Measurements from ENCODE around the gene PLEKHN1.

PLEKHN1 gene

DNA sequence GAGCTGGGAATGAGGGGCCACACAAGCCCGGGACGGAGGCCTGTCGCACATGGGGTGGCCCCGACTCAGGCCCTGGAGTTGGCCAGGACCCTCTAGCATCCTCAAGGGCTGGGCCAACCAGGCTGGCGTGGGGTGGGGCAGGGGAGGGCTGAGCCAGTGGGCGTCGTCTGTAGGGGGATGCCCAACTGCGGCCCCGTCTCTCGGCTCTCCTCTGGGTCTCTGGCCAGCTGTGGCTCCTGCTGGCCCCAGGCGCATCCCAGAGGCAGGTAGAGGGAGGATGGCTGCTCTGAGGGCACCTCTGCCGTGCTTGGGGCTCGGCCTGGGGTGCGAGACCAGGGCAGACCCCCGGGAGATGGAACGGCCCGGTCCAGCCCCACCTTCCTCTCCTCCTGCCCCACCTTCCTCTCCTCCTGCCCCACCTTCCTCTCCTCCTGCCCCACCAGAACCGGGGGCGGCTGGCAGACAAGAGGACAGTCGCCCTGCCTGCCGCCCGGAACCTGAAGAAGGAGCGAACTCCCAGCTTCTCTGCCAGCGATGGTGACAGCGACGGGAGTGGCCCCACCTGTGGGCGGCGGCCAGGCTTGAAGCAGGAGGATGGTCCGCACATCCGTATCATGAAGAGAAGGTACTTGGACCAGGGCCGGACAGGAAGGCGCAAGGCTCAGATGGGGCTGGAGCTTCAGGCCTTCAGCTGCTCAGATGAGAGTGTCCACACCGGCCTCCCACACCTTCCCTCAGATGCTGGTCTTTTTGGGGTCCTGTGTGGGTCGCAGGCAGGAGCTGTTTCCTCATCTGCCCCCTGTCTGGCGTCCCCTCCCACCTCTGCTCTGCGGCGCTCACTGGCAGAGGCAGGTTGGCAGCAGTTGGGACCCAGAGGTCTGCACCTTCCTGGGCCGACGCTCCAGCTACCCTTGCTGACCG lies 36.3 kb upstream of the PLEKHN1 start:
- no peak for DNase-seq (ENCODE audit: low read depth in 3 of 3)

DNA sequence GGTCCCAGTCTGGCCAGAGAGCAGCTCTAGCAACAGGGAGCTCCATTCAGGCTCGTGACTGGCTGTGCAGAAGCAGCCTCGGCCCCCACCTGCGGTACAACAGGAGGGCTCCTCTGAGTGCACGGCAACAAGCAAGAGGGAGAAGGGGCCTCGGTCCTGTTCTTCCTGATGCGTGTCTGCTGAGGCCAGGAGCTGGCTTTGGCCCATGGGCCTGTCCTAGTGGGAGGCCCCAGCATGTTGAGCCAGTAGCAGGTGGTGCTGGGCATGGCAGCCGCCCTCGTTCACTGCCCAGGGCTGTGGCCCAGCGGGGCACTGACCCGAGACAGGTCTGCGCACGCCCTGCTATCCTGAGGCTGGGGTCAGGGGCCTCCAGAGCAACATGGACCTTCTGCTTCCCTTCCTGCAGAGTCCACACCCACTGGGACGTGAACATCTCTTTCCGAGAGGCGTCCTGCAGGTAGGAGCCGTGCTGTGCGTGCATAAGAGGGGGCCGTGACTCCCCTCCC lies 35.6 kb upstream of the PLEKHN1 start:
- no peak for DNase-seq (ENCODE audit: low read depth in 3 of 3)

DNA sequence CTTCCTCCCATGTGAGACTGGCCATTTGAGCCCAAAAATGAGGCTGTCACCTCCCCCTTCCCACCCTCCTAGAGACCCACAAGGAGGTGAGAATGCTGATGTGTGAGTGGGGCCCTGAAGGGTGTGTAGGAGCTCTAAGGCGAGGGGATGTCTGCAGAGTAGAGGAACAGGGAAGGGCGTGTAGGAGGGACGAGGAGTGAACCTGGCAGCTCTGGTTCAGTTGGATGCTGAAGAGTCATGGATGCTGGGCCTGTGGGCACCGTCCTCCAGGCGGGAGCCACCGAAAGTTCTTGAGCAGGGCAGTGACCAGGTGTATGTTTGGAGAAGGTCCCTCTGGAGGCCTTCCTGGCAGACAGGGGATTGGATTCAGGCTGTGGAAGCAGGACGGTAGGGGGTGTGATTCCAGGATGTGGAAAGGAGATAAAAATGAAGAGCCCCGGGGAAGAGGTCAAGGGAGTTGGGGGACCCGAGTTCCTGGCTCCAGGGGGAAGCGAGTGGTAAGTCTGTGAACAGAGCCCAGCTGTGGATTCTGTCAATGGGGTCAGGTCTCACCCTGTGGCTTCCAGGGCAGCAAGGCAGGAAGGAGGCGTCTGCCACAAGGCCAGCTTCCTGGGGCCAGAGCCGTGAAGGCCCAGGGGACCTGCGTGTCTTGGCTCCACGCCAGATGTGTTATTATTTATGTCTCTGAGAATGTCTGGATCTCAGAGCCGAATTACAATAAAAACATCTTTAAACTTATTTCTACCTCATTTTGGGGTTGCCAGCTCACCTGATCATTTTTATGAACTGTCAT lies 34.7 kb upstream of the PLEKHN1 start:
- no peak for DNase-seq (ENCODE audit: low read depth in 3 of 3)

GRCh38 chr1:932173-932510 lies 34.1 kb upstream of the PLEKHN1 start:
- DNase-seq (ENCODE audit: low read depth in 3 of 3): no peak

- DNase-seq (ENCODE audit: low read depth in 3 of 3): no peak
These were observed 33.3 kb upstream of the PLEKHN1 start for GRCh38 chr1:932776-933602.

DNA sequence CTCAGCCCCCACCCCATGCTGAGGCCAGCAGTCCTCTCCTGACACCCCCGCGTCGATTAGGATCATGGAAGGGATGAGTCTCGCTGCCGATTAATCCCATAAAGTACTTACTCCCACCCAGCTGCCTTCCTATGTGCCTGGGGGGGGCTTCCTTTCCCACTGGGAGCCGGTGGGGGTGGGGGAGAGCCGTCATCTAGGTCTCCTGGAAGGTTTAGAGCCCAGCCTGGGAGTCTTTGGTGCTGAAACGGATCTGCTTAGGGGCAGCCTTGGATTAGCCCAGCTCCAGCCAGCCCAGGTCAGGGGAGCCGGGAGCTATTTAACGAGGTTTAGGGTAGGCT lies 32.7 kb upstream of the PLEKHN1 start:
- DNase-seq (ENCODE audit: low read depth in 3 of 3): no peak

DNA sequence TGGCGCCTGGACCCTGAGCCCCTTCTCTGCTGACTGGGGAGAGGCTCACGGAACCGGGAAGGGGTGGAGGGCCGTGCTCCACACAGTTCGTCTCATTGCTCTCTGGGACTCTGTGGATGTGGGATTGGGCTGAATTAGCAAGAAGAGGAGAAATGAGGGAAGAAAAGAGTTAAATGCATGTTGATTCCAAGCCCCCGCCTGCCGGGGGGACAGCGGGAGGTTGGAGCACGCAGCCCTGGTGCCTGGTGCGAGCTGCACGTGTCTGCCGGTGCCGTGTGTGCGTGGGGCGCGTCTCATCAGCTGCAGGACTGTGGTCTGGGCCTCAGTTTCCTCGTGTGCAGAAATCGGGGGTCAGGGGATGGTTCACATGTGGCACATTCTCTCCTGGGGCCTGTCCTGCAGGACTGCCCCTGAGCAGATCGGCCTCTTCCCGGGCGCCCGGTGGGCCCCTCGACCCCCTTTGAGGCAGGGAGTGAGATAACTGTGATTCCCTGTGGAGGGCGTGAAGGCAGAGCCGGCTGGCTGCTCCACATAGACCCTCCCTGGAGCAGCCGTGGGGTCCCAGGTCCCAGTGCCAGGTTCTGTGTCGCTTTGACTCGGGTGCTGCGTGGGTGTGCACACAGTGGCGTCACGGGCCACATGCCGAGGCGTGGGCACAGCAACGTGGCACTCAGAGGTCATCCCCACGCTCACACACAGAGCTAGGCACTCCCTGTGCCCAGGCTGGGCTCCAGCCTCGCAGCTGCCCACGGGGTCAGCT lies 31.1 kb upstream of the PLEKHN1 start:
- no peak for DNase-seq (ENCODE audit: low read depth in 3 of 3)

DNA sequence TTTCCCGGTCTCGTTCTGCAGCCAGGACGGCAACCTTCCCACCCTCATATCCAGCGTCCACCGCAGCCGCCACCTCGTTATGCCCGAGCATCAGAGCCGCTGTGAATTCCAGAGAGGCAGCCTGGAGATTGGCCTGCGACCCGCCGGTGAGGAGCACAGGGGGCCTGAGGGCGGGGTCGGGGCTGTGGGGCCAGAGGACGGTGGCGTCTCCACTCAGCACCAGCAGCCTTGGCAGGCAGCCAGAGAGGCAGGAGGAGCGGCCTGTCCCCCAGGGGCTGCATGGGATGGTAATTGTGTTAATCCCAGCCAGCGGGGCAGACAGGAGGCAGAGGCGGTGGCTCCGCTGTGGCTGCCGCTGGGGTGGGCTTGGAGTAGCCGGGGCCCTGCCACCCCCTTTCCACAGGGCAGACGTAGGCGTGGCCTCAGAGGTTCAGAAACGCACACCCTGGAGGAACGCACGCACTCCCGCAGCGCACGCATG lies 30.5 kb upstream of the PLEKHN1 start:
- DNase-seq (ENCODE audit: low read depth in 3 of 3): no peak

DNA sequence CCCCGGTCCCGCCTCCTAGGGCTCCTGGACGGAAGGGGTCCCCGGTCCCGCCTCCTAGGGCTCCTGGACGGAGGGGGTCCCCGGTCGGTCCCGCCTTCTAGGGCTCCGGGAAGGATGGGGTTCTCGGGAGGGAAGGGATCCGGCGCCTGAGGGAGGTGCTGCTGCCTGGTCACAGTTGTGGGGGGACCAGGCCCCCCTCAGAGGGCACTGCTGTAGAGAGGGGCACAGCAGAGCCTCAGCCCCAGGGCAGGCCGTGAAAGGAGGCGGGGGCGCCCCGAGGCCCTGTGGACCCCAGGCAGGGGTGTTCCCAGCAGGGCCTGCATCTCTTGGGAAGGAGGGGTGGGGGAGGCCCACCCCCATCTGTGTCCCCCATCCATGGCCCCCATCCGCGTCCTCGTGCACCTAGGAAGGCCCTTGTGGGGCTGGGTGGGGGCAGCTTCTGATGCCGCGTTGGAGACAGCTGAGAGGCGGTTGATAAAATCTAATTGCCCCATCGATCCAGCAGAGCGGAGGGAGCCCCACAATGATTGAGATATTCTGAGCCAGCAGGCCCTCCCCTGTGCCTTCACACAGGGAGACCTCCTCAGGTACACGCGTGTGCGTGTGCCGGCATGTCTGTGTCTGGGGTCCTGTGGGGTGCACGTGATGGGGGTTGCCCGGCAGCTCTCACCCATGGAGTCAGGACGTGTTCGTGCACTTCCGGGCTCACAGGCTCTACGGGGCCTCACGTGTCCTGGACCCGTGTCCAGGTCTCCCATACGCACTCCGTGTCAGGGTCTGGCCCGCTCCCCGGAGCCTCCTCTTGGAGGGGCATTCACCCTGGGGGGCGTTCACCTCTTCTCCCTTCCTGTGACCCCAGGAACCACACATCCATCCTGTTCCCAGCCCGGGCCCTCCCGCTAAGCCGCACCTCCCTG lies 29.7 kb upstream of the PLEKHN1 start:
- no peak for DNase-seq (ENCODE audit: low read depth in 3 of 3)

DNA sequence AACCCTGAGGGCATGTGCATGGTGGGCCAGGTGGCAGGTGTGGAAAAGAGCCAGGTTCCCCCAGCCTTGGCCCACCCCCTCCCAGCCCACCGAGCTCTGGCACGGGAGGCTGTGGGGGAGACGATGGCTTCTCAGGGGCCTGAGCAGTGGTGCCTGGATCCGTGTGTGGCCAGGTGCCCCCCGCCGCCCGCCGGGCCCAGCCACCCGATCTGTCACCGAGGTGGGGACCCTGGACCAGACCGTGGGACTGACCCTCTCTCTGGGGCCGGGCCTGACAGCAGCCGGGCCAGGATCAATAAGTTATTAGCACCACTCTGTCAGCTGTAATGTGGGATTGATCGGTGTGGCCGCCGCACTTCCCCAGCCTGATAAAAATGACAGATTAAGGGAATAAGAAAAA lies 28.8 kb upstream of the PLEKHN1 start:
- DNase-seq (ENCODE audit: low read depth in 3 of 3): no peak

DNA sequence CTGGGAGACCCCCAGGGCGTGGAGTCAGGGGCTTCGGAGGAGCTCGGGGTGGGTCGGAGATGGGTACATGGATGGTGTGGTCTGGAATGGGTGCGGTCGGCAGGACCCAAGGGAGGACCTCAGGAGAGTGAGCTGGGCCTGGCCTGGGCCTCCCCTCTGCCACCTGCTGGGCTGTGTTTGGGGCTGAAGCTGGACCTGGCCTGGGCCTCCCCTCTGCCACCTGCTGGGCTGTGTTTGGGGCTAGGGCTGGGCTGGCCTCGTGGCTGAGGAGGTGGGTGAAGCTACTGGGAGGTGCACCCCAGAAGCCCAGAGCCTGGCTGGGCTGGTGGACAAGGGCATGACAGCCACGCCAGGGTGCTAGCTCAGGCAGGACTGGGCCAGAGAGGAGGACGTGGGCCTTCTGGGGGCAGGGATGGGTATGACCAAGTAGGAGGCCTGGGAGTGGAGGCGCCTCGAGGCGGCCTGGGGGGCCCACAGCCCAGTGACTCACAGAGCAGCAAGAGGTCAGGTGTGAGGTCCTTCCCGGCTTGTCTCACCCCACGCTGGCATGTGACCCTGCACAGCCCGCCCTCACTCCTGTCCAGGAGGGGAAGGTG lies 28.1 kb upstream of the PLEKHN1 start:
- no peak for DNase-seq (ENCODE audit: low read depth in 3 of 3)

DNA sequence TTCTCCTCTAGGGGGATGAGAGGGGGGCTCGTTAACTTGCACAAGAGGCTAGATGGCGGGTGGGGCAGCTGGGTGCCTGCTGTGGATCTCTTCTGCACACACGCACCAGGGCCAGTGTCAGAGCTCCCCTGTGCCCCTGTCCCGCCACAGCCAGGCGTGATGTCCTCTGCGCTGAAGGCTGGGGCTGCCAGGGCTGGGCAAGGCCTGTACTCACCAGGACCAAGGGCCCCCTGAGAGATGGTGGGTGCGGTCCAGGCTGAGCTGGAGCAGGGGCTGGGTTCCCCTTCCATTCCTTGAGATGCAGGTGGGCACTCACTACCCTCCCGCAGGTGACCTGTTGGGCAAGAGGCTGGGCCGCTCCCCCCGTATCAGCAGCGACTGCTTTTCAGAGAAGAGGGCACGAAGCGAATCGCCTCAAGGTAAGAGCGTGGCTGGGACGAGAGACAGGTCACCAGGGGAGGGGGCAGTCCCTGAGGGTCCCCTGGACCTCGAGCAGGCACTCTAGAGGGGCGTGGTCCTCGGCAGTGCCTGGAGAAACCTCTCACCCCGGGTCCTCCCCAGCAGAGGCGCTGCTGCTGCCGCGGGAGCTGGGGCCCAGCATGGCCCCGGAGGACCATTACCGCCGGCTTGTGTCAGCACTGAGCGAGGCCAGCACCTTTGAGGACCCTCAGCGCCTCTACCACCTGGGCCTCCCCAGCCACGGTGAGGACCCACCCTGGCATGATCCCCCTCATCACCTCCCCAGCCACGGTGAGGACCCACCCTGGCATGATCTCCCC lies 27.4 kb upstream of the PLEKHN1 start:
- no peak for DNase-seq (ENCODE audit: low read depth in 3 of 3)

DNA sequence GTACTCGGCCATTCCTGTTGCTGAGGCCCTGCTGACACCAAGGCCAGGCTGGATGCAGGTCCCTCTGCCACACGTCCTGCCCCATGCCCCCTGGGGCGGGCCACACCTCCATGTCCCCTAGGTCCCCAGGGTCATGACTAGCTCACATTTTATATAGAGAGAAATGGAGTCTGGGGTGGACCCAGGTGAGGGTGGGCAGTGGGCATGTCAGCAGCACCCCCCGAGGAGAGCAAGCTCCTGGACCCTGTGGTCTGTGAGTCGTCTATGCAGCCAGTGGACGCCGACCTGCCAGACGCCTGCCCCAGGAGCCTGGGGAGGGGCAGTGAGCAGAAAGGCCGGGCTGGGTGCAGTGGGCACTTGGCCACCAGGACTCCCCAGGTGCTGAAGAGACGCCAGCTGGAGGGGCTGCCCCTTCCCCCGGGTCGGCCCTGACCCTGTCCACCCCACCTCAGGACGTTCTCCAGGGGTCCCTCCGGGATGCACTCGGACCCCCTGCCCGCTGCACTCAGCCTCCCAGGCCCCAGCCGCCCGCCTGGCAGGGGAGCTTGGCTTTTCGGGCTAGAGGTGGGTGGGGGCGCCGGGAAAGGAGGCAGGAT lies 26.7 kb upstream of the PLEKHN1 start:
- DNase-seq (ENCODE audit: low read depth in 3 of 3): no peak

DNA sequence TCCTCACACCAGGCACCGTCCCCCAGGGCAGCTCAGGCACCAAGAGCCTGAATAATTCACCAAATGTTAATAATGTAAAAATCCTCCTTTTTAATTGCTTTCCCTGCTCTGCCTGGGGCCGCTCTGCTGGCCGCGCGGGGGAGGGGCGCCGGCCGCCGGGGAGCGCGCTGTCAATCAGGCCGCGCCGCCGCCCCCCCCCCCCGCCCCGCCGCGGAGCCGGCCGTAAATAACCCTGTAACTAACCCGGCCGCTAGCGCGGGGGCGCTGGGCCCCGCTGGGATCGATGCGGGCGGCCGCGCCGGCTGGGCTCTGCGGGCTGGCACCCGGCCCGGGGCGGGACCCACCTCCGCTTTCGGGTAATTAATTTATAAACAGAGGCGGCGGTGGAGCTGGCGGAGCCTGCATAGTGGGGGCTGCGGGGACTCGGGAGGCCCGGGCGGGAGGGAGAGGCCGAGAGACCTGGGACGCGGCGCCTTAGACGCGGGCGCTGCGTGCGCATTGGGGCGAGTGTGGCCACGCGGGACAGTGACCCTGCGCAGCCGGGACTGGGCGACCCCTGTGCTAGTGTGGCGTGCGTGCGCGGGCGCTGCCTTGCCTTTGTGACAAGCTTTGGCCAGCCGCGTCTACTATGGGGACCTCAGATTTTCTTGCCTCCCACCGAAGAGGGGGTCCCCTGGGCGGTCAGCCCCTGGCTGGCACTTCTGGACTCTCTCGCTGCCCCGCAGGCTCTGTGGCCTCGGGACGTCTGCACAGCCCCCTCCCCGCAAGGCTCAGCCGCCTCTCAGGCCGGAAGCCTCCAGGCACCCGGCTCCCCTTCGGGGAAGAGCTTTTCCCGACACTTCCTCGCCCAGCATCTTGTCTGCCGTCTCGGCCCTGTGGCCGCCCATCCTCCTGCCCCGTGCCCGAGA lies 25.9 kb upstream of the PLEKHN1 start:
- DNase-seq (ENCODE audit: low read depth in 3 of 3): no peak

DNA sequence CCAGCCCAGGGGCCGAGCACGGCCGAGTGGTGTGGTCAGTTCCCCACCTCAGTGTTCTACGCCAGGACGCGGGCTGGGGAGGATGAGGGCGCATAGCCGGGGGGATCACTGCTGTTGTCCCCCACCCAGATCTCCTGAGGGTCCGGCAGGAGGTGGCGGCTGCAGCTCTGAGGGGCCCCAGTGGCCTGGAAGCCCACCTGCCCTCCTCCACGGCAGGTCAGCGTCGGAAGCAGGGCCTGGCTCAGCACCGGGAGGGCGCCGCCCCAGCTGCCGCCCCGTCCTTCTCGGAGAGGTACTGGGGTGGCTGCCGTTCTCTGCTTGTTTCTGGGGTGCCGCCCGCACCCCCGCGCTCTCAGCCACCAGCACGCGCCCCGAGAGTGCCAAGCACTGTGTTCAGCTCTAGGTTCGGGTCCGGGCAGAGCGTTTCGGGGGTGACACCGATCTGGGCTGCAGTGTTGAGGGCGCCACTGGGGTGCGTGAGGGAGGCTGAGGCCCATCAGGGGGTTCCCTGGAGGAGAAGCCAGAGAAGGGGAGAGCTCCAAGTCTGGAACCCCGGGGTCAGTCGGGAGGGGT lies 25.2 kb upstream of the PLEKHN1 start:
- no peak for DNase-seq (ENCODE audit: low read depth in 3 of 3)

DNA sequence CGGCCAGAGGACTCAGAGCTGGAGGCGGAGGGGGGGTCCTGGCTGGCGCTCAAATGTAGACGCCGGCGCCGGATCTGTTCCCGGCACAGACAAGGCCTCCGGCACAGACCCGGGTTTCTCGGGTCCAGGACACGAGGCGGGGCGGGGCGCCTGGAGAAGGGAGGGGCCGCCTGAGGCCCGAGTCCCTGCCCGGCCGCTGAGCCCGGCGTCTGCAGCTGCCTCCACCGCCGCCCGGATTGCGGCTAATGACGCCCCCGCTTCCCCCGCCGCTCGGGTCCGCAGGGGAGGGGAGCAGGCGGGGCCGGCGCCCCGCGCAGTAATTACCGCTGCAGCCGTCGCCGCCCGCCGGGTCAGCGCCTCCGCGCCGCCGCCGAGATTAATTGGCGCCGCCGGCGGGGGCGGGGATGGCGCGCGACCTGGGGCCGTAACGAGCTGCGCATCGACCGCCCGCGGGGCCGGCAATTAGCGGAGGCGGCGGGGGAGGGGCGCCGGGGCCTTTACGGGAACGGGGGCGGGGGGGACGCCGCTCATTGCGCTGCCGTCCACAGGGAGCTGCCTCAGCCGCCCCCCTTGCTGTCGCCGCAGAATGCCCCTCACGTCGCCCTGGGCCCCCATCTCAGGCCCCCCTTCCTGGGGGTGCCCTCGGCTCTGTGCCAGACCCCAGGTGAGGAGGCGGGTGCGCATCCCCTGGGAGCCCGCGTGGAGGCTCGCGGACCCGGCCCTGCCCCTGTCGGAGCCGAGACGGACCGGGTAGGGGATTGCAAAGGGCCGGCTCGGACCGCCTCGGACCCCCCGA lies 24.5 kb upstream of the PLEKHN1 start:
- no peak for DNase-seq (ENCODE audit: low read depth in 3 of 3)

All from stimulated activated CD4-positive, alpha-beta T cell treated with anti-CD3 and anti-CD28 coated beads, TNF-alpha, amount 100 ng/mL, for 48 hours (primary cell).